BLaER1 treated with 17β-estradiol and CSF1 and Interleukin-3, amounts not matched to agents 10 nM and 100 nM (cell line): ENCODE data around the gene TMEM170B.

Source experiments
- H3K27ac ChIP-seq, 11 experiments: shearing (Covaris generic); formaldehyde crosslinking; 2 replicates each; pipeline ENCODE4 v1.8.1; 2022
- H3K27me3 ChIP-seq, 11 experiments: shearing (Covaris generic); formaldehyde crosslinking; 2 replicates each; pipeline ENCODE4 v1.8.1; 2022
- H3K36me3 ChIP-seq, 11 experiments: shearing (Covaris generic); formaldehyde crosslinking; 2 replicates each; pipeline ENCODE4 v1.8.1; 2022
- H3K4me1 ChIP-seq, 10 experiments: shearing (Covaris generic); formaldehyde crosslinking; 2 replicates each; pipeline ENCODE4 v1.8.1; 2022
- H3K4me2 ChIP-seq, 11 experiments: shearing (Covaris generic); formaldehyde crosslinking; 2 replicates each; pipeline ENCODE4 v1.8.1; 2022
- H3K4me3 ChIP-seq, 10 experiments: shearing (Covaris generic); formaldehyde crosslinking; 2 replicates each; pipeline ENCODE4 v1.8.1; 2022
- H3K9ac ChIP-seq, 11 experiments: shearing (Covaris generic); formaldehyde crosslinking; 2 replicates each; pipeline ENCODE4 v1.8.1; 2022
- H3K9me3 ChIP-seq, 11 experiments: shearing (Covaris generic); formaldehyde crosslinking; replicated peaks in 1 of 11; 2 replicates each; pipeline ENCODE4 v1.8.1; 2022
- H4K20me1 ChIP-seq, 11 experiments: shearing (Covaris generic); formaldehyde crosslinking; 2 replicates each; pipeline ENCODE4 v1.8.1; 2022
- Cebpa-rat ChIP-seq, 11 experiments: shearing (Covaris generic); IDR thresholded peaks; 2 replicates each; pipeline ENCODE4 v1.8.1; 2022

Gene TMEM170B

GRCh38 chr6:11553824-11554223 is 16.3 kb downstream of the TMEM170B start:
- Histone ChIP-seq H3K4me2 (peak overlapping the region in 2 of 11 experiments; percentile 17 to 59; a peak in 2 of 22 replicates), H3K4me3 (no peak overlapping the region), H3K4me1 (peaks cover 0 to 37% (median 9%) of the 10 kb centered on the region in 10 experiments; a peak in 12 of 20 replicates), H3K9me3 (peaks cover 0 to 1% (median 0%) of the 10 kb centered on the region in 11 experiments; a peak in 1 of 22 replicates), H3K27ac (no peak overlapping the region), H3K36me3 (no peaks in the 10 kb centered on the region), H4K20me1 (peaks cover 0 to 51% (median 0%) of the 10 kb centered on the region in 11 experiments; a peak in 3 of 22 replicates), H3K27me3 (no peaks in the 10 kb centered on the region), H3K9ac (no peak overlapping the region)
- TF ChIP-seq Cebpa-rat (IDR thresholded peaks at IDR 0.05): no peak

DNA sequence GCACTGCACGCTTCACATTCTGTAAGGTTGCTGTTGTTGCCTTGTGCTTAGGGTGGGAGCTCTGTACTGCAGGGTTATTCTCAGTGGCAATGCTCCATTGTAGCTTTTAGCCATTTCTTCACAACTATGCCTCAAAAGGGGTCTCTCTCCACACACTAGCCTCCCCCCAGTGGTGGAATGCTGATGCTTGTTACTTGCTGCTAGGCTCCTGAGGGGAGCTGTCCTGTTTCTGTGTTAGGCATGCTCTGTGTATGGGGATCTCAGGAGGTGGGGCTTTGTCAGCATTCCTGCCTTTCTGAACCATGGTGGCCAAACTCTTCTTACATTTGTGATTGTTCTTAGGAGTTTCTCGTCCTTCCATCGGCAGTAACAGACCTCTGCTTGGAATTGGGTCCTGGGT is 18.8 kb downstream of the TMEM170B start:
- Histone ChIP-seq H3K27me3 (no peaks in the 10 kb centered on the region), H3K36me3 (no peaks in the 10 kb centered on the region), H3K27ac (no peak overlapping the region), H3K4me2 (no peak overlapping the region), H3K9ac (no peak overlapping the region), H3K4me3 (no peak overlapping the region), H3K9me3 (no peaks in the 10 kb centered on the region), H4K20me1 (peaks cover 0 to 71% (median 0%) of the 10 kb centered on the region in 11 experiments; a peak in 3 of 22 replicates), H3K4me1 (peaks cover 0 to 31% (median 4%) of the 10 kb centered on the region in 10 experiments; a peak in 10 of 20 replicates)
- TF ChIP-seq Cebpa-rat (IDR thresholded peaks at IDR 0.05): no peak

- Histone ChIP-seq H3K4me2 (peak overlapping the region in 5 of 11 experiments; percentile 4 to 60 (median 37); a peak in 7 of 22 replicates), H3K36me3 (peaks cover 0 to 31% (median 6%) of the 10 kb centered on the region in 11 experiments; a peak in 12 of 22 replicates), H4K20me1 (peaks cover 0 to 66% (median 0%) of the 10 kb centered on the region in 11 experiments; a peak in 3 of 22 replicates), H3K9me3 (no peaks in the 10 kb centered on the region), H3K4me1 (peaks cover 0 to 28% (median 0%) of the 10 kb centered on the region in 10 experiments; a peak in 7 of 20 replicates), H3K9ac (no peak overlapping the region), H3K27me3 (no peaks in the 10 kb centered on the region), H3K27ac (no peak overlapping the region), H3K4me3 (no peak overlapping the region)
- TF ChIP-seq Cebpa-rat (IDR thresholded peaks at IDR 0.05): no peak
Observed at GRCh38 chr6:11563793-11564192, 26.2 kb downstream of the TMEM170B start.

GRCh38 chr6:11566609-11567008 is 29.1 kb downstream of the TMEM170B start:
- Histone ChIP-seq H4K20me1 (peaks cover 0 to 66% (median 0%) of the 10 kb centered on the region in 11 experiments; a peak in 3 of 22 replicates), H3K4me2 (no peak overlapping the region; a peak in 1 of 22 replicates), H3K4me3 (no peak overlapping the region), H3K4me1 (peaks cover 0 to 28% (median 0%) of the 10 kb centered on the region in 10 experiments; a peak in 7 of 20 replicates), H3K36me3 (peaks cover 0 to 47% (median 6%) of the 10 kb centered on the region in 11 experiments; a peak in 12 of 22 replicates), H3K27ac (no peak overlapping the region), H3K27me3 (no peaks in the 10 kb centered on the region), H3K9ac (no peak overlapping the region), H3K9me3 (no peaks in the 10 kb centered on the region)
- no peak for TF ChIP-seq Cebpa-rat (IDR thresholded peaks at IDR 0.05)

DNA sequence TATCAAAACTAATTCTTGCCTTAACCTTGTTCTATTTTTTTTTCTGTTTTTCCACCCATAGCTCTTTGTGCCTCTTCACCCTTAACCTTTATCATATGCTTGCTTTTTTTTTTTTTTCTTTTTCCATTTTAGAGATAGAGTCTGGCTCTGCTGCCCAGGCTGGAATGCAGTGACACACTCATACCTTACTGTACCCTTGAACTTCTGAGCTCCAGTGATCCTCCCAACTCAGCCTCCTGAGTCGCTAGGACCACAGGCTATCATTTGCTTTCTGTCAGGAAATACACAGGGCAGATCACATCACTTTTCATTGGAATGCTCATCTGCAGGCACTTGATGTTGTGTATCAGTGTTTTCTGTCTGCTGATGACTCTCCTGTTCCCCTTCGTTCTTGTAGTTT is 33.5 kb downstream of the TMEM170B start:
- Histone ChIP-seq H3K9ac (no peak overlapping the region), H3K36me3 (peaks cover 0 to 48% (median 6%) of the 10 kb centered on the region in 11 experiments; a peak in 12 of 22 replicates), H3K27ac (no peak overlapping the region), H3K4me1 (peaks cover 0 to 20% (median 0%) of the 10 kb centered on the region in 10 experiments; a peak in 6 of 20 replicates), H3K27me3 (no peaks in the 10 kb centered on the region), H3K4me2 (no peak overlapping the region), H3K9me3 (no peaks in the 10 kb centered on the region), H3K4me3 (no peak overlapping the region), H4K20me1 (peaks cover 0 to 44% (median 0%) of the 10 kb centered on the region in 11 experiments; a peak in 3 of 22 replicates)
- TF ChIP-seq Cebpa-rat (IDR thresholded peaks at IDR 0.05): no peak

- peaks cover 0 to 21% (median 0%) of the 10 kb centered on the region in 11 experiments; a peak in 3 of 22 replicates for H4K20me1 ChIP-seq
- peak overlapping the region in 3 of 11 experiments; percentile 26 to 54 (median 43); a peak in 4 of 22 replicates for H3K4me2 ChIP-seq
- H3K9ac ChIP-seq: no peak overlapping the region
- H3K36me3 ChIP-seq: peaks cover 0 to 34% (median 0%) of the 10 kb centered on the region in 11 experiments; a peak in 4 of 22 replicates
- H3K4me3 ChIP-seq: no peak overlapping the region
- peaks cover 0 to 7% (median 0%) of the 10 kb centered on the region in 10 experiments; a peak in 7 of 20 replicates for H3K4me1 ChIP-seq
- no peaks in the 10 kb centered on the region for H3K27me3 ChIP-seq
- no peak overlapping the region for H3K27ac ChIP-seq
- peak in 8 of 11 experiments; percentile 30 to 82 (median 64); a peak in 13 of 22 replicates for TF ChIP-seq Cebpa-rat (IDR thresholded peaks at IDR 0.05)
- H3K9me3 ChIP-seq: no peaks in the 10 kb centered on the region
Observed at GRCh38 chr6:11575408-11576033, 38.0 kb downstream of the TMEM170B start.

- peaks cover 0 to 16% (median 0%) of the 10 kb centered on the region in 10 experiments; a peak in 5 of 20 replicates for H3K4me1 ChIP-seq
- H3K9me3 ChIP-seq: no peaks in the 10 kb centered on the region
- TF ChIP-seq Cebpa-rat (IDR thresholded peaks at IDR 0.05): no peak
- no peak overlapping the region for H3K9ac ChIP-seq
- H3K4me2 ChIP-seq: peak overlapping the region in 2 of 11 experiments; percentile 48 to 51; a peak in 4 of 22 replicates
- no peak overlapping the region for H3K27ac ChIP-seq
- peaks cover 0 to 16% (median 0%) of the 10 kb centered on the region in 11 experiments; a peak in 2 of 22 replicates for H3K36me3 ChIP-seq
- no peaks in the 10 kb centered on the region for H4K20me1 ChIP-seq
- no peaks in the 10 kb centered on the region for H3K27me3 ChIP-seq
- no peak overlapping the region for H3K4me3 ChIP-seq
Observed at GRCh38 chr6:11580686-11581405, 43.3 kb downstream of the TMEM170B start.

- H3K9me3 ChIP-seq: no peaks in the 10 kb centered on the region
- no peak overlapping the region for H3K4me2 ChIP-seq
- H3K27me3 ChIP-seq: no peaks in the 10 kb centered on the region
- peak in 2 of 11 experiments; percentile 51 to 70; a peak in 4 of 22 replicates for TF ChIP-seq Cebpa-rat (IDR thresholded peaks at IDR 0.05)
- no peaks in the 10 kb centered on the region for H4K20me1 ChIP-seq
- H3K4me3 ChIP-seq: no peak overlapping the region
- H3K36me3 ChIP-seq: 0 out of 22 replicates have a peak, but pooled peaks cover 0 to under 1% (median 0%) of the 10 kb centered on the region in 11 experiments
- H3K4me1 ChIP-seq: peaks cover 0 to 21% (median 0%) of the 10 kb centered on the region in 10 experiments; a peak in 5 of 20 replicates
- H3K9ac ChIP-seq: no peak overlapping the region
- no peak overlapping the region for H3K27ac ChIP-seq
Observed at GRCh38 chr6:11584244-11584643, 46.7 kb downstream of the TMEM170B start.
